ENCODE measurements around the gene MPHOSPH9.

Gene MPHOSPH9

GRCh38 chr12:123270214-123271000, 37.5 kb upstream of the MPHOSPH9 start:
- TF ChIP-seq, protein P1, sequence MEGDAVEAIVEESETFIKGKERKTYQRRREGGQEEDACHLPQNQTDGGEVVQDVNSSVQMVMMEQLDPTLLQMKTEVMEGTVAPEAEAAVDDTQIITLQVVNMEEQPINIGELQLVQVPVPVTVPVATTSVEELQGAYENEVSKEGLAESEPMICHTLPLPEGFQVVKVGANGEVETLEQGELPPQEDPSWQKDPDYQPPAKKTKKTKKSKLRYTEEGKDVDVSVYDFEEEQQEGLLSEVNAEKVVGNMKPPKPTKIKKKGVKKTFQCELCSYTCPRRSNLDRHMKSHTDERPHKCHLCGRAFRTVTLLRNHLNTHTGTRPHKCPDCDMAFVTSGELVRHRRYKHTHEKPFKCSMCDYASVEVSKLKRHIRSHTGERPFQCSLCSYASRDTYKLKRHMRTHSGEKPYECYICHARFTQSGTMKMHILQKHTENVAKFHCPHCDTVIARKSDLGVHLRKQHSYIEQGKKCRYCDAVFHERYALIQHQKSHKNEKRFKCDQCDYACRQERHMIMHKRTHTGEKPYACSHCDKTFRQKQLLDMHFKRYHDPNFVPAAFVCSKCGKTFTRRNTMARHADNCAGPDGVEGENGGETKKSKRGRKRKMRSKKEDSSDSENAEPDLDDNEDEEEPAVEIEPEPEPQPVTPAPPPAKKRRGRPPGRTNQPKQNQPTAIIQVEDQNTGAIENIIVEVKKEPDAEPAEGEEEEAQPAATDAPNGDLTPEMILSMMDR (IDR thresholded peaks at IDR 0.05; ENCODE audit: borderline replicate concordance, extremely low read depth, low read length, poor library complexity, severe bottlenecking), result no peak
- no peak for TF ChIP-seq EZH2 (IDR thresholded peaks at IDR 0.05; ENCODE audit: borderline replicate concordance, low read depth, low read length, severe bottlenecking)
- peak; percentile 35 for ATAC-seq (ENCODE audit: insufficient read depth, low read depth)
- Histone ChIP-seq H3K36me3 (ENCODE audit: insufficient read depth, low read length) (peaks cover 25% of the 10 kb centered on the region), H3K4me1 (ENCODE audit: insufficient read depth, low read length) (peaks cover 30% of the 10 kb centered on the region), H3K4me2 (ENCODE audit: insufficient read depth, low read length) (peak overlapping the region; percentile 80), H3K27ac (ENCODE audit: low read length) (peak overlapping the region; percentile 38), H3K4me3 (ENCODE audit: low read depth in 1 of 2, low read length in 2 of 2) (peak overlapping the region; percentile 36 to 63; a peak in 3 of 4 replicates), H3K27me3 (ENCODE audit: insufficient read depth, low read length, poor library complexity) (no peaks in the 10 kb centered on the region), H3K79me2 (ENCODE audit: insufficient read depth, low read length) (peaks cover 47% of the 10 kb centered on the region), H2AFZ (ENCODE audit: low read depth, low read length) (peak overlapping the region; percentile 82), H4K20me1 (ENCODE audit: insufficient read depth, low read length) (peaks cover 14% of the 10 kb centered on the region; the same call in 1 of the 2 replicates), H3K9ac (ENCODE audit: low read depth, low read length) (peak overlapping the region; percentile 82), H3K9me3 (ENCODE audit: insufficient read depth, low read length, severe bottlenecking) (no peaks in the 10 kb centered on the region)
- DNase-seq, result peak; percentile 47

GRCh38 chr12:123269896-123270213, 36.9 kb upstream of the MPHOSPH9 start:
- peaks cover 31% of the 10 kb centered on the region for H3K36me3 ChIP-seq (ENCODE audit: insufficient read depth, low read length)
- TF ChIP-seq, protein P1 (IDR thresholded peaks at IDR 0.05; ENCODE audit: borderline replicate concordance, extremely low read depth, low read length, poor library complexity, severe bottlenecking), result no peak
- no peak for TF ChIP-seq EZH2 (IDR thresholded peaks at IDR 0.05; ENCODE audit: borderline replicate concordance, low read depth, low read length, severe bottlenecking)
- DNase-seq (no peak), ATAC-seq (ENCODE audit: insufficient read depth, low read depth) (no peak)
- no peak overlapping the region for H2AFZ ChIP-seq (ENCODE audit: low read depth, low read length)
- peaks cover 14% of the 10 kb centered on the region; the same call in 1 of the 2 replicates for H4K20me1 ChIP-seq (ENCODE audit: insufficient read depth, low read length)
- H3K79me2 ChIP-seq (ENCODE audit: insufficient read depth, low read length), result peaks cover 47% of the 10 kb centered on the region
- H3K9me3 ChIP-seq (ENCODE audit: insufficient read depth, low read length, severe bottlenecking), result no peaks in the 10 kb centered on the region
- H3K27me3 ChIP-seq (ENCODE audit: insufficient read depth, low read length, poor library complexity), result no peaks in the 10 kb centered on the region
- H3K4me1 ChIP-seq (ENCODE audit: insufficient read depth, low read length), result peaks cover 30% of the 10 kb centered on the region
- H3K27ac ChIP-seq (ENCODE audit: low read length), result no peak overlapping the region
- H3K4me3 ChIP-seq (ENCODE audit: low read depth in 1 of 2, low read length in 2 of 2), result peak overlapping the region in 1 of 2 experiments; percentile 63; a peak in 1 of 4 replicates
- H3K4me2 ChIP-seq (ENCODE audit: insufficient read depth, low read length), result peak overlapping the region; percentile 80
- peak overlapping the region; percentile 82; the same call in 1 of the 2 replicates for H3K9ac ChIP-seq (ENCODE audit: low read depth, low read length)

DNA sequence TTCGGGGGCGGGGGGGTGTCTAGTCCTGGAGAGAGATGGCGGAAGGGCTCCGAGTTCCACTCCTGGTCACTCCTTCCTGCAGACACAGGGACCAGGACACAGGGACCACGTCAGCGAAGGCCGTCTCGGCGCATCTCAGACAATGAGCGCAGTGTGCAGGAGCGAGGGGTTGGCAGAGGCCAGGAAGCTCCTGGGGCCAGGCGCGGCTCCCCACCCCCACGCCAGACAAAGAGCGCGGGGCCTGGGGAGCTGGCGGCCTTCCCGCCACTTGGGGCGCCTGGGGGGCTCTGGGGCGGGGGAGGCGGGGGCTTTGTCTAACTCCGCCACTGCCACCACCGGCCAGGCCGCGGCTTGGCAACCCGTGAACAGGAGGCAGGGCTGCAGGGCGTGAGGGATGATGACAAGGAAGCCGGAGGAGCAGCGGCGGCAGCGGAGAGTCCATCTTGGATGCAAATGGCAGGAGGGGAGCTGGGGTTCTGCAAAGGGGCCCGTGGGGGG, 36.5 kb upstream of the MPHOSPH9 start:
- TF ChIP-seq, protein P1 (IDR thresholded peaks at IDR 0.05; ENCODE audit: borderline replicate concordance, extremely low read depth, low read length, poor library complexity, severe bottlenecking), result no peak
- no peak for TF ChIP-seq EZH2 (IDR thresholded peaks at IDR 0.05; ENCODE audit: borderline replicate concordance, low read depth, low read length, severe bottlenecking)
- Histone ChIP-seq H4K20me1 (ENCODE audit: insufficient read depth, low read length) (peaks cover 14% of the 10 kb centered on the region; the same call in 1 of the 2 replicates), H2AFZ (ENCODE audit: low read depth, low read length) (no peak overlapping the region), H3K27ac (ENCODE audit: low read length) (no peak overlapping the region), H3K27me3 (ENCODE audit: insufficient read depth, low read length, poor library complexity) (no peaks in the 10 kb centered on the region), H3K36me3 (ENCODE audit: insufficient read depth, low read length) (peaks cover 35% of the 10 kb centered on the region), H3K9ac (ENCODE audit: low read depth, low read length) (no peak overlapping the region; the same call in 1 of the 2 replicates), H3K79me2 (ENCODE audit: insufficient read depth, low read length) (peaks cover 47% of the 10 kb centered on the region), H3K4me2 (ENCODE audit: insufficient read depth, low read length) (peak overlapping the region; percentile 3; the same call in 1 of the 2 replicates), H3K9me3 (ENCODE audit: insufficient read depth, low read length, severe bottlenecking) (no peaks in the 10 kb centered on the region), H3K4me1 (ENCODE audit: insufficient read depth, low read length) (peaks cover 30% of the 10 kb centered on the region), H3K4me3 (ENCODE audit: low read depth in 1 of 2, low read length in 2 of 2) (no peak overlapping the region)
- ATAC-seq (ENCODE audit: insufficient read depth, low read depth) (no peak), DNase-seq (no peak)

Measured in DND-41 (cell line).